NCI-H1105 treated with DMSO at 0.1 percent for 48 hours (cell line): ENCODE data around the gene MC3R.
"Not testable (repeated sequence)": the region's sequence is repeated elsewhere in the genome, so short reads cannot be mapped to it uniquely, and the experiment has no call there.

Experiments used
- DNase-seq: peaks from one replicate; lab custom pipeline; 2025; lab: John Stamatoyannopoulos, UW

The MC3R gene

GRCh38 chr20:56247954-56248782 is at the start of gene MC3R:
TSS of gene MC3R (plus strand) at chr20:56248732. CDS start at chr20:56248844, 112 bp downstream.
- peak; percentile 67 for DNase-seq

GRCh38 chr20:56200456-56200855 is 48.1 kb upstream of the MC3R start:
- DNase-seq: no peak

GRCh38 chr20:56202493-56203077 is 45.9 kb upstream of the MC3R start:
- peak; percentile 2 for DNase-seq

GRCh38 chr20:56204206-56204605 is 44.3 kb upstream of the MC3R start:
- DNase-seq: no peak

GRCh38 chr20:56205346-56205745 is 43.2 kb upstream of the MC3R start:
- no peak for DNase-seq

GRCh38 chr20:56207656-56208055 is 40.9 kb upstream of the MC3R start:
- DNase-seq: no peak

- no peak for DNase-seq
Measured at GRCh38 chr20:56208121-56208520, 40.4 kb upstream of the MC3R start.

- no peak for DNase-seq
Measured at GRCh38 chr20:56211051-56211450, 37.5 kb upstream of the MC3R start.

GRCh38 chr20:56212091-56212490 is 36.4 kb upstream of the MC3R start:
- DNase-seq: no peak

GRCh38 chr20:56213321-56213720 is 35.2 kb upstream of the MC3R start:
- no peak for DNase-seq

GRCh38 chr20:56215115-56215514 is 33.4 kb upstream of the MC3R start:
- no peak for DNase-seq

GRCh38 chr20:56217829-56218228 is 30.7 kb upstream of the MC3R start:
- DNase-seq: no peak

GRCh38 chr20:56221186-56221585 is 27.3 kb upstream of the MC3R start:
- DNase-seq: not testable (repeated sequence)

GRCh38 chr20:56222201-56222600 is 26.3 kb upstream of the MC3R start:
- DNase-seq: no peak

- DNase-seq: no peak
Measured at GRCh38 chr20:56222945-56223344, 25.6 kb upstream of the MC3R start.

GRCh38 chr20:56223352-56223751 is 25.2 kb upstream of the MC3R start:
- no peak for DNase-seq

GRCh38 chr20:56228021-56228420 is 20.5 kb upstream of the MC3R start:
- DNase-seq: no peak

- DNase-seq: no peak
Measured at GRCh38 chr20:56229812-56230211, 18.7 kb upstream of the MC3R start.

- DNase-seq: no peak
Measured at GRCh38 chr20:56234110-56234509, 14.4 kb upstream of the MC3R start.

GRCh38 chr20:56237335-56237734 is 11.2 kb upstream of the MC3R start:
- no peak for DNase-seq

- no peak for DNase-seq
Measured at GRCh38 chr20:56244259-56244658, 4.3 kb upstream of the MC3R start.

GRCh38 chr20:56245761-56246160 is 2.8 kb upstream of the MC3R start:
- DNase-seq: no peak

- no peak for DNase-seq
Measured at GRCh38 chr20:56249244-56249955, 868 bp downstream of the MC3R start.
